Measurements from ENCODE around the gene ADSL.

Gene ADSL

GRCh38 chr22:40396882-40397281 is 50.6 kb downstream of the ADSL start:
- no peak for DNase-seq (ENCODE audit: extremely low read depth, insufficient read length)
- H3K36me3 ChIP-seq (ENCODE audit: control insufficient read depth, insufficient read depth, low read length): peaks cover 1% of the 10 kb centered on the region
- no peak for TF ChIP-seq CTCF (IDR thresholded peaks at IDR 0.05; ENCODE audit: insufficient read depth, low read length, poor library complexity, severe bottlenecking)
- no peaks in the 10 kb centered on the region for H3K27me3 ChIP-seq (replicated peaks; ENCODE audit: control insufficient read depth, insufficient read depth, low read length)
- H3K4me3 ChIP-seq (replicated peaks; ENCODE audit: low read depth, low read length): no peak overlapping the region

- Histone ChIP-seq H3K36me3 (ENCODE audit: control insufficient read depth, insufficient read depth, low read length) (peaks cover 2% of the 10 kb centered on the region), H3K27me3 (replicated peaks; ENCODE audit: control insufficient read depth, insufficient read depth, low read length) (no peaks in the 10 kb centered on the region), H3K4me3 (replicated peaks; ENCODE audit: low read depth, low read length) (no peak overlapping the region)
- no peak for TF ChIP-seq CTCF (IDR thresholded peaks at IDR 0.05; ENCODE audit: insufficient read depth, low read length, poor library complexity, severe bottlenecking)
- no peak for DNase-seq (ENCODE audit: extremely low read depth, insufficient read length)
These were observed 51.1 kb downstream of the ADSL start for GRCh38 chr22:40397396-40397795.

- DNase-seq (ENCODE audit: extremely low read depth, insufficient read length): no peak
- Histone ChIP-seq H3K36me3 (ENCODE audit: control insufficient read depth, insufficient read depth, low read length) (peaks cover 8% of the 10 kb centered on the region), H3K4me3 (replicated peaks; ENCODE audit: low read depth, low read length) (no peak overlapping the region), H3K27me3 (replicated peaks; ENCODE audit: control insufficient read depth, insufficient read depth, low read length) (no peaks in the 10 kb centered on the region)
- no peak for TF ChIP-seq CTCF (IDR thresholded peaks at IDR 0.05; ENCODE audit: insufficient read depth, low read length, poor library complexity, severe bottlenecking)
These were observed 53.3 kb downstream of the ADSL start for GRCh38 chr22:40399621-40400020.

- no peak for TF ChIP-seq CTCF (IDR thresholded peaks at IDR 0.05; ENCODE audit: insufficient read depth, low read length, poor library complexity, severe bottlenecking)
- H3K27me3 ChIP-seq (replicated peaks; ENCODE audit: control insufficient read depth, insufficient read depth, low read length): no peaks in the 10 kb centered on the region
- H3K4me3 ChIP-seq (replicated peaks; ENCODE audit: low read depth, low read length): no peak overlapping the region
- H3K36me3 ChIP-seq (ENCODE audit: control insufficient read depth, insufficient read depth, low read length): peaks cover 12% of the 10 kb centered on the region
- DNase-seq (ENCODE audit: extremely low read depth, insufficient read length): peak; percentile 78
These were observed 53.9 kb downstream of the ADSL start for GRCh38 chr22:40400159-40400558.

- Histone ChIP-seq H3K27me3 (replicated peaks; ENCODE audit: control insufficient read depth, insufficient read depth, low read length) (no peaks in the 10 kb centered on the region), H3K36me3 (ENCODE audit: control insufficient read depth, insufficient read depth, low read length) (peaks cover 25% of the 10 kb centered on the region), H3K4me3 (replicated peaks; ENCODE audit: low read depth, low read length) (no peak overlapping the region)
- DNase-seq (ENCODE audit: extremely low read depth, insufficient read length): no peak
- no peak for TF ChIP-seq CTCF (IDR thresholded peaks at IDR 0.05; ENCODE audit: insufficient read depth, low read length, poor library complexity, severe bottlenecking)
These were observed 55.2 kb downstream of the ADSL start for GRCh38 chr22:40401532-40401931.

- no peaks in the 10 kb centered on the region for H3K27me3 ChIP-seq (replicated peaks; ENCODE audit: control insufficient read depth, insufficient read depth, low read length)
- H3K4me3 ChIP-seq (replicated peaks; ENCODE audit: low read depth, low read length): no peak overlapping the region
- peaks cover 29% of the 10 kb centered on the region for H3K36me3 ChIP-seq (ENCODE audit: control insufficient read depth, insufficient read depth, low read length)
- DNase-seq (ENCODE audit: extremely low read depth, insufficient read length): no peak
- TF ChIP-seq CTCF (IDR thresholded peaks at IDR 0.05; ENCODE audit: insufficient read depth, low read length, poor library complexity, severe bottlenecking): no peak
These were observed 55.7 kb downstream of the ADSL start for GRCh38 chr22:40401981-40402406.

Data from GM06990 (cell line).